Right kidney (tissue), 1 donor: ENCODE results near the gene HECW1.
"Not testable (repeated sequence)": the region's sequence is repeated elsewhere in the genome, so short reads cannot be mapped to it uniquely, and the experiment has no call there.

Experiments
- DNase-seq: peaks from one replicate; pipeline ENCODE4 v3.0.0-alpha.2; 2016

Gene HECW1

GRCh38 chr7:43550427-43550826 lies 438.0 kb downstream of the HECW1 start:
- no peak for DNase-seq

GRCh38 chr7:43552122-43552521 lies 439.7 kb downstream of the HECW1 start:
- no peak for DNase-seq

DNA sequence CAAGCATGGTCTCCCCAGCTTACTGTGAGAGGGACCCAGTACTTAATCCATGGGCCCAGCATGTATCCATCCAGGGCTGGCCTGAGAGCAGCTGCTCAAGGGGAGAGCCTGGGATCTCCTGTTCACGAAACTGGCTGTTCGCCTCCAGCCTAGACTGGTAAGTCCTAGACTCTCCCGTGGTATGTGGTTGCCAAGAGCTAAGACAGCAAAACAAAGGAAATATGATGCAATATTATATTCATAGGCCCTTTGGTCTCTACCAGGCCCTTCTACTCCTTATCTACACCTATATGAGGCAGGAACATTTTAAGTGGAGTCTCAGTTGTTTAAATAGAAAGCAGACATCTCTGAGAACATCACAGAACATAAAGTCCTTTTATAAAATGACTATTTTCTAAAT lies 441.6 kb downstream of the HECW1 start:
- DNase-seq, result no peak

- no peak for DNase-seq
Measured at GRCh38 chr7:43554423-43554822, 442.0 kb downstream of the HECW1 start.

- no peak for DNase-seq
Measured at GRCh38 chr7:43557831-43558495, 445.5 kb downstream of the HECW1 start.

DNA sequence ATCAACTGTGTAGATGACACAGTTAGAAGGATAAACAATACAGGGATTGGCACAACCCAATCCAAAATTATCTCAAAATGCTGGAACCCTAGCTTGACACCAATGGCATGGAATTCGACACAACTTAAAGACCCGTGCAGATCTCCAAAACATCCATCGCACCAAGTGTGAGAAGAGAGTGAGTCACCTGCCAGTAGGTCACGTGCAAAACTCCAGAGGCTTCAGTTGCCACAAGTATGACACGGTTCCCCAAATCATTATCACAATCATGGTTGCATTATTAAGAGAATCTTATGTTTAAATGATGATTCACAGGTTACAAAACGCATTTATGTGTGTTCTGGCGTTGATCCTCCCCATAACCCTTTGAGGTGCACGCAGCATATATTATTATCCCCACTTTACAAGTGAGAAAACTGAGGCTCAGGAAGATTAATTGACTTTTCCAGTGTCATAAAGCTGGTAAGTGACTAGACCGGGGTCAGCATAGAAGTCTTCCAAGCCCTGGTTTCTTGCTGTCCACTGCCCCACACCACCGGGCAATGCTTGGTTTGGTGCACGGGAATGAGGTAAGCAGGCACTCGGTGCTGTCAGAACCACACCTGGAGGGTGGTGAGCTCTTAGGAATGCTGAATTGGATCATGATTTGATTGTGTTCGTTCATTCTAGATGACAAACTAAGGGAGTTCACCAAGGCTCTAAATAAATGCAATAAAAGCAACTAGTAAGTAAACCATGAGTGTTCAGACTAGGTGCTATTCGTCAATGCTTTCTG lies 446.9 kb downstream of the HECW1 start:
- no peak for DNase-seq

- DNase-seq, result no peak
Measured at GRCh38 chr7:43559946-43560335, 447.5 kb downstream of the HECW1 start.

GRCh38 chr7:43560742-43561330 lies 448.4 kb downstream of the HECW1 start:
- DNase-seq, result no peak

GRCh38 chr7:43562383-43562782 lies 449.9 kb downstream of the HECW1 start:
- no peak for DNase-seq

- DNase-seq, result no peak
Measured at GRCh38 chr7:43565786-43566185, 453.3 kb downstream of the HECW1 start.

GRCh38 chr7:43568529-43568928 lies 456.1 kb downstream of the HECW1 start:
- no peak for DNase-seq

DNA sequence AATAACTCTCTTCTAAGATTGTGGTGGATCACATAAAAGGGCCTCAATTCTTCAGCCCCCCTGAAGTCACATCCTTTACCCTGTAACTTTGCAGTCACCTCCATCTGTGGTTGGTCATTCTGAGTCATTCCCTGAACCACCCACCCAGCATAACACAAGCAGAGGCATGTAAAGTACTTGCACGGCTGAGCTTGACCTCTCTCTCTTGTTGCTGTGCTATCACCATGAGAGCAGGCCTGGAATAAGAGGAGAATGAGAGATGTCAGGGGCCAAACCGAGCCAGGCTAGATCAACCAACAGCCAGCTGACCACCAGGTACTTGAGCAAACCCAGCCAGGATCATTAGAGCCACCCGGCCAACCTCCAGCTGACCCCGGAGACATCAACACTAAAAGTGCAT lies 457.0 kb downstream of the HECW1 start:
- DNase-seq, result no peak

GRCh38 chr7:43570688-43571365 lies 458.4 kb downstream of the HECW1 start:
- DNase-seq, result no peak

DNA sequence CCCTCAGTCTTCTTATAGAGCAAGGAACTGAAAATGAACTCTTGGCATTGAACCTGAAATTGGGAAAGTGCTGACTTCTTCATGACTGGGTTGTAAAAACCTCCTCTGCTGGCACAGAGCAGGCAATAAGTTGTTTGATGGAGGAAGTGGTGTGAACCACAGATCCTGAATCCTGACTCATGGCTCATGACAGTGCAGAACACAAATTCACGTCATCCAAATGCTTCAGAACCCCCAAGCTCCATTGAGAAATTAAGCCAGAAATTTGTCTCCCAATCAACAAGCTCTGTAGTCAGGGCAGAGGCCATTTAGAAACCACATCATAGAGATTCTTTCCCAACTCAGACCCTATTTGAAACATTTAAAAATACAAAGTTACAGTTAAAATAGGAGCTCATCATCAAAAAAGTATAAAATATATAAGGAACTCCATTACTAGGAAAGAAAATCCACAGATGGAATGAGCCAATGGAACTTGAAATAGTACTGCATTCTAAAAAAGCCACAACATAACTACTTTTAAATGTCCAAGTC lies 460.1 kb downstream of the HECW1 start:
- no peak for DNase-seq

DNA sequence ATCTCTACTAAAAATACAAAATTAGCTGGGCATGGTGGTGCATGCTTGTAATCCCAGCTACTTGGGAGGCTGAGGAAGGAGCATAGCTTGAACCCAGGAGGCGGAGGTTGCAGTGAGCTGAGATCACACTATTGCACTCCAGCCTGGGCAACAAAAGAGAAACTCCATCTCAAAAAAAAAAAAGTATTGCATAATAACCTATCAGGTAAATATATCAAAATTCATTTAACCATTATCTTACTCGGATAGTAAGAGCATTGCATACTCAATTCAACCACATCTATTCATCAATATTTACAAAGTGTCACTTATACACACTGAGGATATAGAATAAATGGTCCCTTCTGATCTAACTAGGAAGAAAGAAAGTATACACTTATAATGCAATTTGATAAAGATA lies 461.4 kb downstream of the HECW1 start:
- not testable (repeated sequence) for DNase-seq

DNA sequence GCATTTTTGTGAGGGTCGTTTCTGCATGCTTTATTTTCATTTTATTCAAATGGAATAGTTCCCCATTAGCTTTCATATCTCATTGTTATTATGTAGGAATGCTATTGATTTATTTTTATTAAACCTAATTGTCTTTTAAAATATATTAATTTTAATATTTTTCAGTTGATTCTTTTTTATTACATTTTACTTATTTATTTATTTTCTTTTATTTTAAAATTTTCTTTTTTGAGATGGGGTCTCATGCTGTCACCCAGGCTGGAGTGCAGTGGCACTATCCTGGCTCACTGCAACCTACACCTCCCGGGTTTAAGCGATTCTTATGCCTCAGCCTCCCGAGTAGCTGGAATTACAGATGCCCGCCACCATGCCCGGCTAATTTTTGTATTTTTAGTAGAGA lies 463.1 kb downstream of the HECW1 start:
- DNase-seq, result no peak

GRCh38 chr7:43576241-43576640 lies 463.8 kb downstream of the HECW1 start:
- DNase-seq, result no peak

DNA sequence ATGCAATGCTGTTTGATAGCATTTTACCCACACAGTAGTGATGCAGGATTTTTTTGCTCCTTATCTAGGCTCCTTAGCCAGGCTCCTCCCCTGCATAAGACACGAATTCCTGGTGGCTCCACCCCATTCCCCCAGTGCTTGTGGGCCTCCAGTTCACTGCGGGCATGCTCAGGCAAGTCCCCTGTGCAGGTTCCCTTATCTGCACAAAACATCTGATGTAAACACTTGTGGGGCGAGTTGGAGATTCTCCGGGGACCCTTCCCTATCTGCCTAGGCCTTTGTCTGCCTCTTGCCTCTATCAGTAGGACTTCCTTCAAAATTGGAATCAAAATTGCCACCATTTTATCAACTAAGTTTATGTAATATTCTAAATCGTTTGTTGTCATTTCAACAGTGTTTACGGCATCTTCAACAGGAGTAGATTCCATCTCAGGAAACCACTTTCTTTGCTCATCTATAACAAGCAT lies 465.1 kb downstream of the HECW1 start:
- DNase-seq, result no peak

- peak; percentile 91 for DNase-seq
Measured at GRCh38 chr7:43582503-43583423, 470.3 kb downstream of the HECW1 start, which contains the start of gene STK17A. STK17A (plus strand) TSS chr7:43583108; CDS start chr7:43583244, 136 bp downstream.

DNA sequence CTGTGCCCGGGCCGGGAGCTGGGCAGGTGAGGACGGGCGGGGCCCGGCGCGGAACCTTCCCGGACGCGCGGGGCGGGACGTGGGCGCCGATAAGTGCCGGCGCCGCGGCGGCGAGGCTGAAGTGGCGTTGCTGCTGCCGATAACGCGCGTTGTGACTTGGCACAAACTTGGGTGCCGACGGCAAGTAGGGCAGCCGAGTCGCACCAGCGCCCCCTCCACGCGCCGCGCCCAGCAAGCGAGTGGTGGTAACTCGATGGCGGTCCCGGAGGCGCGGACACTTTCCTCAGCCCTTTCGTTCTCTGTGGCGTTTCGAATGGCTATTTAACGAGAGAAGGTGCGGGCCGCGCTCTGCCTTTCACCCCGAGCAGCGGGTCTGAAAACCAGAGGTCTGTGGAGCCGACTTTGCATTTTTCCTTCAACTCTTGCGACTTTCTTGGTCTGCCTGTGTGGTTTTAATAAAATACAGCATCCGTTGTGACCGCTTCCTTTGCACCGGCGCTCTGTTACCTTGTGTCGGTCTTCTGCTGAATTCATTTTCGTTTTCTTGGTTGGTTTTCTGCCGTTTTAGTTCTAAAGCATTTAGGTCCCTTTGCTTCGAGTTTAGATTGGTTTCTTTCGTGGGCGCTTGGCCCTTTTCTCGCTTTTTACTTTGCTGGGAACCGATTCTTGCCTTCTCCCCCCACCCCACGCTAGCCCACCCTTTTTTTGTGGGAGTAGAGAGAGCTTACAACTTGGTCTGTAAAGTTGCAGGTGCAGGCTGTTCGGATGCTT lies 471.2 kb downstream of the HECW1 start:
- DNase-seq, result peak; percentile 92

- no peak for DNase-seq
Measured at GRCh38 chr7:43584195-43584586, 471.7 kb downstream of the HECW1 start.
